GM19099 (cell line): Measurements from ENCODE around the gene GCLM.
A peak's percentile ranks its signal among the peaks of the same experiment; 100 is the strongest.

ENCODE experiments used
- POLR2A ChIP-seq: IDR thresholded peaks from 3 replicates; pipeline ENCODE4 v1.6.1; 2011; ENCODE audit warnings: low read depth; ENCODE audit not compliant: insufficient read length; ENCODE audit errors: extremely low read depth

GCLM gene

DNA sequence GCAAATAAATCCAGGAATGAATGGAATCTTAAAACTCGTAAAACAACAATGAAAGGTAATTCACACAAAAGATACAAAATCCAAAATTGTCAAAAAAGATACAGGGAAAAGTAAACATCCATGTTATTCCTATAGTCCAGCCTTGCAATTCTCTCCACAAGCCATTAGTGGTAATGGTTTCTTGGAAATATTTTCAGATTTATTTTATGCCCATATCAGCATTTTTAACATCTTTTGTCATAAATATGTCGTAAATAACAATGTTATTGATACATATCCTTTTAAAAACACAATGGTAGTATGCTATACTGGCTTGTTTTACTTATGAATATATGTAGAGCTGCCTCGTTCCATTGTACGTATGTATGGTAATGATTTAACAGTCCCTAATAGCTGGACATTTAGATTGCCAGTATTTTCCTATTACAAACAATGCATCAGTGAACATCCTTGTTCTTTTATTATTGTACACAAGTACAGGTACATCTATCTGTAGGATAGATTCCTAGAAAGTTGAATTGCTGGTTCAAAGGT lies 60.8 kb downstream of the GCLM start:
- TF ChIP-seq POLR2A, result no peak

- no peak for TF ChIP-seq POLR2A
Measured at GRCh38 chr1:93847811-93848288, 61.4 kb downstream of the GCLM start.

GRCh38 chr1:93846992-93847810 lies 62.0 kb downstream of the GCLM start:
- TF ChIP-seq POLR2A, result no peak

- TF ChIP-seq POLR2A, result peak; percentile 54
Measured at GRCh38 chr1:93846206-93846991, 62.8 kb downstream of the GCLM start.

GRCh38 chr1:93845538-93846205 lies 63.6 kb downstream of the GCLM start:
- TF ChIP-seq POLR2A, result no peak

- TF ChIP-seq POLR2A, result no peak
Measured at GRCh38 chr1:93844262-93845045, 64.8 kb downstream of the GCLM start.

- no peak for TF ChIP-seq POLR2A
Measured at GRCh38 chr1:93842750-93843500, 66.3 kb downstream of the GCLM start.

DNA sequence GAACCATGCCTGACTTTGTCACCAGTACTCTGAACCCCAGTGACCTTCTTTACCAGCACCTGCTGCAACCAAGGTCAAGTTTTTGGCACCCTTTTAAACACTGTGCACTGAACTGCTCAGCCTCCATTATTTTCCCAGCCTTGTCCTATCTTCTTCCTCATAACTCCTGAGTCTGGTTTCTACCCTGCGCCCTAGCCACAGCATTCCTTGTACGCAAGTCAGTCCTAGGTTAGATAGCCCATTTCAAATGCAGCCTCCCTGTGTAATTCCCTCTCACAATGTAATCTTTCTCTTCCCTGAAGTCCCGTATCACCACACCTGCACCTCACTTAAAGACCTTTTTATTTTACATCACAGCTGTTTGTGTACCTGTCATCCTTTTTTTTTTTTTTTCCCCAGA lies 67.5 kb downstream of the GCLM start:
- no peak for TF ChIP-seq POLR2A

GRCh38 chr1:93840956-93841482 lies 68.2 kb downstream of the GCLM start:
- no peak for TF ChIP-seq POLR2A

- no peak for TF ChIP-seq POLR2A
Measured at GRCh38 chr1:93839753-93840152, 69.5 kb downstream of the GCLM start.

- no peak for TF ChIP-seq POLR2A
Measured at GRCh38 chr1:93839307-93839706, 69.9 kb downstream of the GCLM start.

GRCh38 chr1:93837961-93838360 lies 71.3 kb downstream of the GCLM start:
- TF ChIP-seq POLR2A, result no peak
